Measurements from ENCODE around the gene DGKH. TPM values are rescaled to one million over a fixed set of nuclear protein-coding genes. Genes with fewer than 3 reads are reported as not detected.

Gene DGKH
- total and polyA plus RNA-seq, 10 of the 15 experiments (the other 5 are each of a cell fraction or from before 2014, with no cell fraction given): 1.3 to 15.2 (median 7.3) TPM

- no peak for TF ChIP-seq ZBTB40 (IDR thresholded peaks at IDR 0.05; ENCODE audit: borderline replicate concordance)
- TF ChIP-seq USF2 (IDR thresholded peaks at IDR 0.05; ENCODE audit: borderline replicate concordance, low read depth, low read length): no peak
- TF ChIP-seq MXI1 (IDR thresholded peaks at IDR 0.05; ENCODE audit: low read depth, low read length): no peak; the same call in 1 of the 2 replicates
- no peak for TF ChIP-seq EZH2 (IDR thresholded peaks at IDR 0.05; ENCODE audit: borderline replicate concordance, control insufficient read depth, low read depth, low read length)
- no peak for TF ChIP-seq HSF1 (IDR thresholded peaks at IDR 0.05; ENCODE audit: low read depth, low read length)
- TF ChIP-seq KDM1A (IDR thresholded peaks at IDR 0.05; ENCODE audit: borderline replicate concordance): no peak
- no peak for TF ChIP-seq RELA (IDR thresholded peaks at IDR 0.05; ENCODE audit: borderline replicate concordance, partially characterized antibody)
- TF ChIP-seq PBX3 (IDR thresholded peaks at IDR 0.05; ENCODE audit: insufficient replicate concordance, low read depth, low read length): no peak
- peak; percentile 67 for TF ChIP-seq HDGF (IDR thresholded peaks at IDR 0.05)
- no peak for TF ChIP-seq ATF2 (IDR thresholded peaks at IDR 0.05; ENCODE audit: low read length)
- no peak for TF ChIP-seq HDAC6 (IDR thresholded peaks at IDR 0.05; ENCODE audit: unreplicated experiment)
- no peak for TF ChIP-seq TCF3 (IDR thresholded peaks at IDR 0.05; ENCODE audit: borderline replicate concordance, insufficient read depth, low read depth, low read length)
- TF ChIP-seq STAT3 (IDR thresholded peaks at IDR 0.05; ENCODE audit: low read depth, low read length): no peak
- TF ChIP-seq ZBTB11 (CRISPR knock-in tag; IDR thresholded peaks at IDR 0.05): no peak
- TF ChIP-seq SMC3 (IDR thresholded peaks at IDR 0.05; ENCODE audit: borderline replicate concordance, low read length): no peak
Observed at GRCh38 chr13:42272115-42272803, 223.8 kb downstream of the DGKH start, which contains the start of gene AKAP11 (continued).
